ENCODE measurements around the gene SH3D19.

DNA sequence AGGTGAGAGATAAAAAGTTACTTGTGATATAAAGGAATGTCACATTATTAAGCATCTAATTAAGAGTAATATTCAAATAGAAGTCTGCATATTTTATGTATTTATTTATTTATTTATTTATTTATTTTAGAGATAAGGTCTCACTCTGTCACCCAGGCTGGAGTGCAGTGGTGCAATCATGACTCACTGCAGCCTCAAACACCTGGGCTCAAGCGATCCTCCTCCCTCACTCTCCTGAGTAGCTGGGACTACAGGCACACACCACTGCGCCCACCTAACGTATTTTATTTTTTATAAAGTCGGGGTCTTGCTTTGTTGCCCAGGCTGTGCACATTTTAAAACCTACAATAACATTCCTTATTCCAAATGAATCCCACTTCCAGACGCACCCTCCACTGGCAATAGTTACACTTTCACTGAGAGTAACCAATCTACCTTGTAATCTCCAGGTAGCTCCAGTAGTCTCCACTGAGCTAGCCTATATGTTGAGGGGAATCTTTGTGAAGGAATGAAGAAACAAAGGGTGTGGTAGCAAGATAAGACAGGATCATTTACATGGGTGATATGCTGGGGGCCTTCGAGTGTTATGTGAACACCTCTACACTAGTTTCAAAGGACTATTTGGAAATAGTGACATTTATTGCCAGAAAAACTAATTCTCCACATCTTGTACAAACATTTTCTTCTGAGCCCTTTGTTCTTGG lies 11.9 kb downstream of the SH3D19 start:
- TF ChIP-seq, protein P1, sequence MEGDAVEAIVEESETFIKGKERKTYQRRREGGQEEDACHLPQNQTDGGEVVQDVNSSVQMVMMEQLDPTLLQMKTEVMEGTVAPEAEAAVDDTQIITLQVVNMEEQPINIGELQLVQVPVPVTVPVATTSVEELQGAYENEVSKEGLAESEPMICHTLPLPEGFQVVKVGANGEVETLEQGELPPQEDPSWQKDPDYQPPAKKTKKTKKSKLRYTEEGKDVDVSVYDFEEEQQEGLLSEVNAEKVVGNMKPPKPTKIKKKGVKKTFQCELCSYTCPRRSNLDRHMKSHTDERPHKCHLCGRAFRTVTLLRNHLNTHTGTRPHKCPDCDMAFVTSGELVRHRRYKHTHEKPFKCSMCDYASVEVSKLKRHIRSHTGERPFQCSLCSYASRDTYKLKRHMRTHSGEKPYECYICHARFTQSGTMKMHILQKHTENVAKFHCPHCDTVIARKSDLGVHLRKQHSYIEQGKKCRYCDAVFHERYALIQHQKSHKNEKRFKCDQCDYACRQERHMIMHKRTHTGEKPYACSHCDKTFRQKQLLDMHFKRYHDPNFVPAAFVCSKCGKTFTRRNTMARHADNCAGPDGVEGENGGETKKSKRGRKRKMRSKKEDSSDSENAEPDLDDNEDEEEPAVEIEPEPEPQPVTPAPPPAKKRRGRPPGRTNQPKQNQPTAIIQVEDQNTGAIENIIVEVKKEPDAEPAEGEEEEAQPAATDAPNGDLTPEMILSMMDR (IDR thresholded peaks at IDR 0.05) = no peak
- TF ChIP-seq EP300 (IDR thresholded peaks at IDR 0.05) = no peak

Data from ovary (tissue), 3 donors.